ENCODE measurements around the gene MRPL42. TPM values are rescaled to one million over a fixed set of nuclear protein-coding genes. Genes with fewer than 3 reads are reported as not detected.

MRPL42 gene
- total and polyA plus RNA-seq, 2 donors from 2014 or later = 57.6 to 66.7 TPM

GRCh38 chr12:93541578-93542225 is 74.4 kb downstream of the MRPL42 start:
- H3K27ac ChIP-seq (ENCODE audit: low read depth in 2 of 2, low read length in 2 of 2) = peak overlapping the region in 1 of 2 donors; percentile 1
- H3K9me3 ChIP-seq (ENCODE audit: control insufficient read depth in 2 of 3, insufficient read depth in 1 of 3, low read length in 3 of 3) = no peaks in the 10 kb centered on the region
- no peak for TF ChIP-seq CTCF (IDR thresholded peaks at IDR 0.05; ENCODE audit: borderline replicate concordance, extremely low read depth, insufficient read depth)
- FAIRE-seq = no peak
- peak in 1 of 5 donors; percentile 22 for DNase-seq
- peaks cover 0 to 5% (median 2%) of the 10 kb centered on the region in 3 donors for H3K36me3 ChIP-seq (ENCODE audit: control insufficient read depth in 2 of 3, insufficient read depth in 3 of 3, low read length in 3 of 3)
- H3K4me3 ChIP-seq (ENCODE audit: low read length in 3 of 3) = no peak overlapping the region
- no peak overlapping the region for H3K9ac ChIP-seq (ENCODE audit: low read length in 3 of 3)
- peaks cover 0 to 4% (median 1%) of the 10 kb centered on the region in 3 donors for H3K4me1 ChIP-seq (ENCODE audit: control insufficient read depth in 2 of 3, insufficient read depth in 2 of 3, low read depth in 1 of 3, low read length in 3 of 3)
- H3K27me3 ChIP-seq (ENCODE audit: control insufficient read depth, insufficient read depth, low read length) = no peaks in the 10 kb centered on the region
- intact Hi-C loops (cut with DNase I) = no loop called here

- FAIRE-seq (no peak), DNase-seq (no peak)
- no peak for TF ChIP-seq CTCF (IDR thresholded peaks at IDR 0.05; ENCODE audit: borderline replicate concordance, extremely low read depth, insufficient read depth)
- Histone ChIP-seq H3K4me3 (ENCODE audit: low read length in 3 of 3) (no peak overlapping the region), H3K4me1 (ENCODE audit: control insufficient read depth in 2 of 3, insufficient read depth in 2 of 3, low read depth in 1 of 3, low read length in 3 of 3) (no peaks in the 10 kb centered on the region), H3K27me3 (ENCODE audit: control insufficient read depth, insufficient read depth, low read length) (no peaks in the 10 kb centered on the region), H3K27ac (ENCODE audit: low read depth in 2 of 2, low read length in 2 of 2) (no peak overlapping the region), H3K9ac (ENCODE audit: low read length in 3 of 3) (no peak overlapping the region), H3K36me3 (ENCODE audit: control insufficient read depth in 2 of 3, insufficient read depth in 3 of 3, low read length in 3 of 3) (peaks cover 0 to 5% (median 2%) of the 10 kb centered on the region in 3 donors), H3K9me3 (ENCODE audit: control insufficient read depth in 2 of 3, insufficient read depth in 1 of 3, low read length in 3 of 3) (no peaks in the 10 kb centered on the region)
- intact Hi-C loops (cut with DNase I) = no loop called here
These were observed 80.5 kb downstream of the MRPL42 start for GRCh38 chr12:93547778-93548177.

GRCh38 chr12:93549174-93549573 is 81.9 kb downstream of the MRPL42 start:
- Histone ChIP-seq H3K4me1 (ENCODE audit: control insufficient read depth in 2 of 3, insufficient read depth in 2 of 3, low read depth in 1 of 3, low read length in 3 of 3) (no peaks in the 10 kb centered on the region), H3K9ac (ENCODE audit: low read length in 3 of 3) (no peak overlapping the region), H3K36me3 (ENCODE audit: control insufficient read depth in 2 of 3, insufficient read depth in 3 of 3, low read length in 3 of 3) (peaks cover 0 to 5% (median 0%) of the 10 kb centered on the region in 3 donors), H3K9me3 (ENCODE audit: control insufficient read depth in 2 of 3, insufficient read depth in 1 of 3, low read length in 3 of 3) (no peaks in the 10 kb centered on the region), H3K4me3 (ENCODE audit: low read length in 3 of 3) (no peak overlapping the region), H3K27ac (ENCODE audit: low read depth in 2 of 2, low read length in 2 of 2) (no peak overlapping the region), H3K27me3 (ENCODE audit: control insufficient read depth, insufficient read depth, low read length) (no peaks in the 10 kb centered on the region)
- intact Hi-C loops (cut with DNase I) = no loop called here
- no peak for TF ChIP-seq CTCF (IDR thresholded peaks at IDR 0.05; ENCODE audit: borderline replicate concordance, extremely low read depth, insufficient read depth)
- DNase-seq = no peak
- FAIRE-seq = no peak
